Activated T-cell treated with anti-CD3 and anti-CD28 coated beads for 24 hours (primary cell): ENCODE measurements around the gene SNAPC2.
"Not testable (repeated sequence)": the region's sequence is repeated elsewhere in the genome, so short reads cannot be mapped to it uniquely, and the experiment has no call there.

Source experiments
- DNase-seq: peaks from one replicate; pipeline ENCODE4 v3.0.0-alpha.2; 2020; ENCODE audit warnings: low read depth

SNAPC2 gene

DNA sequence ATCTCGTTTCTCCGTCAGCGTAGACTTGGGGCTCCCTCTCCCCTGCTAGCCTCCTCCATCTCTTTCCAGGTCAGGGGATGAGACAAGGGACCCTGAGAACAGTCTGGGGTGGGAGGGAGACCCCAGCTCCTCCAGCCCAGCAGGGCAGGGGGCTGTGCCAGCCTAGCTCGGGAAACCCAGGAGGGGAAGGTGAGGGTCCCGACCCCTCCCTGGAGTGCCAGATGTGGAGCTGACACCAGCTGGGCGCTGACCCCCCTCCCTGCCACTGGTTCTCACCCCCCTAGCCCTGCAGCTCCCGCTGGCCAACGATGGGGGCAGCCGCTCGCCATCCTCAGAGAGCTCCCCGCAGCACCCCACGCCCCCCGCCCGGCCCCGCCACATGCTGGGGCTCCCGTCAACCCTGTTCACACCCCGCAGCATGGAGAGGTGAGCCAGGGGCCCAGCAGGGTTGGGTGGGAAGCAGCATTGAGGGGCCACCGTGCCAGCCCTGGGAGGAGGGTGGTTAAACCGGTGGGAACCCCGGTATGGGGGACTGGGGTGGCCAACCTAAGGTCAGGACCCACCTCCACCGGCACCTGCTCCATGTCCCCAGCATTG is 10.6 kb upstream of the SNAPC2 start:
- no peak for DNase-seq

GRCh38 chr19:7910321-7911161 is 9.6 kb upstream of the SNAPC2 start:
- no peak for DNase-seq

GRCh38 chr19:7911508-7912143 is 8.5 kb upstream of the SNAPC2 start:
- DNase-seq, result no peak

- no peak for DNase-seq
Observed at GRCh38 chr19:7912144-7912696, 7.9 kb upstream of the SNAPC2 start.

DNA sequence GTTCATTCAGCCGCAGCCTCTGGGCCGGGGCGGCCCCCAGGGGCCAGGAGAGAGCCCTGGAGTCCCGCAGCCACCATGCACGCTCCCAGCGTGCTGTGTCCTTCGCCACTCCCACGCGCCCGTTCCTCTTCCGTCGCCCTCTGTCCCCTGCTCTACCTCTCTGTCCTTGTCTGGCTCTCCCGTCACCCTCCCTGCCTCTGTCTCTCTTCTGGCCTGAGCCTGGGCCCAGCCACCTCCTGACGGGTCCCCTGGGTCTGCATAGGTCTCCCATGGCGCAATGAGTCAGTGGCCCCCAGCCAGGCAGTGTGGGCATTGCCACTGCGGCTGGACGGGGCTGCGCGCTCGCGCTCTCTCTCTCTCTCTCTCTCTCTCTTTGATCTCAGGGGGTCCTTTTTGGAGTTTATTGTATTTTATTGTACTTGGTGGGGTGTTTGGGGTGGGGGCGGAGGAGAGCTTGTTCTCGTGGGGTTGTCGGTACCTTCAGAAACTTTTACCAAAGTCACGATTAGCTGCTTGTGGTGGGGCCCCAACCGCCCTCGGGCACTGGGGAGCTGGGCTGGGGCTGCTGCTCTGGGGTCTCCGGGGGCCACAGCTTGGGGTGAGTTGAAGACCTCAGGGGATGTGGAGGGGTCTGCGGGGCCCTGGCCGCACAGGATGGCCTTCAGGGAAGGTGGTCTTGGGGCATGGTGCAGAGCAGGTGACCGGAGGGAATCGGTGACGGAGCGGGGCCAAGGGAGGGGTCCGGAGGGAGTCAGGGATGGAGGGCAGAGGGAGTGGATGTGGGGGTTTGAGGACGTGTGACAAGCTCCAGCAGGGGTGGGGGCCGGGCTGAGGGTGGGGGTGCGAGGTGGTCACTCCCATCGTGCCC is 7.2 kb upstream of the SNAPC2 start:
- no peak for DNase-seq

DNA sequence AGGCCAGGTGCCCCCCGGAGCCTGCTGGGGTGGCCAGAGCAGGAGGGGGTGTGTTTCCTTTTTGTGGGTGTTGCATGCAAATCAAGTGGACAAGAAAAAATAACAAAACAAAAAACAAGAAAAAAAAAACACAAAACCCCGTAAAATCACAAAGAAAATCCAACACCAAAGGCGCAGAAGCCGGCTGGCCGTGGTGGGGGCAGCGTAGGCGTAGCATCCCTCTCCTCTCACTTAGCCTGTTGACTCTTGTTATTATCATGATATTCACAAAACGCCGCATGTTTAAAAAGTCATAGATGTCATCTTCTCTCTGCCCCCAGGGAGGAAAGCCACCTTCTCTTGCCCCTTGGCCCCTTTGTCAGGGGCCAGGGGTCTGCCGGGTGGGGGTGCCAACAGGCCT is 6.5 kb upstream of the SNAPC2 start:
- no peak for DNase-seq

DNA sequence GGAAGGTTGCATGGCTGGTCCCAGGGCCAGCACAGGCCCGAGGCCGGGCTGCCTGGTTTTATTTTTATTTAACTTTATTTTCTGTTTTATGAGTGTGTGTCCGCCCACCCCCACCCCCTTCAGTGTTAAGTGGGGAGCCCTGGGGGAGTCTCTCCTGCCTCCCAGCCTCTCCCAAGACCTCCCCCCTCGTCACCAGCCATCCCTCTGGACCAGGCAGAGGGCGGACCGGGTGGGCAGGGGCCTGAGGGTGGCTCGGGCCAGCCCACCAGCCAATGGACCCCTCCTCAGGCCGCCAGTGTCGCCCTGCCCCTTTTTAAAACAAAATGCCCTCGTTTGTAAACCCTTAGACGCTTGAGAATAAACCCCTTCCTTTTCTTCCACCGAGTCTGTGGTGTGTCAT is 6.0 kb upstream of the SNAPC2 start:
- DNase-seq, result no peak

DNA sequence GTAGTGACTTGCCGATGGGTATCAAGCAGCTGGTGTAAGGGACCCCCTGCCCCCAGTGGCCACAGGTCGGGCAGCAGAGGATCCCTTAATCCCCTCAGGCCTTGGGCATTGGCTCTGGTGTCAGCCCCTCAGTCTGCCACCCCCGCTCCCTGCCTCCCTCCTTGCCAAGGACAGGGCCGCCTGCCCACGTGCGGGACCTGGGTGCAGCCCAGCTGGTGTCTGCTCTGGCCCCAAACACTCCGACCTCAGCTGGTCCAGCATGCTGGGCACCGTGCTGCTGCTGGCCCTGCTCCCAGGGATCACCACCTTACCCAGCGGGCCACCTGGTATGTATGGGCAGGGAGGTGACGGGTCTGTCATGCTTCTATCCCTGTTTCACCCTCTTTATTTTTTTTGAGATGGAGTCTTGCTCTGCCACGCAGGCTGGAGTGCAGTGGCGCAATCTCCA is 5.5 kb upstream of the SNAPC2 start, which contains the start of gene TGFBR3L:
TGFBR3L (plus strand) TSS at position 233 of the 448 bp plus-strand sequence.
- DNase-seq, result no peak

DNA sequence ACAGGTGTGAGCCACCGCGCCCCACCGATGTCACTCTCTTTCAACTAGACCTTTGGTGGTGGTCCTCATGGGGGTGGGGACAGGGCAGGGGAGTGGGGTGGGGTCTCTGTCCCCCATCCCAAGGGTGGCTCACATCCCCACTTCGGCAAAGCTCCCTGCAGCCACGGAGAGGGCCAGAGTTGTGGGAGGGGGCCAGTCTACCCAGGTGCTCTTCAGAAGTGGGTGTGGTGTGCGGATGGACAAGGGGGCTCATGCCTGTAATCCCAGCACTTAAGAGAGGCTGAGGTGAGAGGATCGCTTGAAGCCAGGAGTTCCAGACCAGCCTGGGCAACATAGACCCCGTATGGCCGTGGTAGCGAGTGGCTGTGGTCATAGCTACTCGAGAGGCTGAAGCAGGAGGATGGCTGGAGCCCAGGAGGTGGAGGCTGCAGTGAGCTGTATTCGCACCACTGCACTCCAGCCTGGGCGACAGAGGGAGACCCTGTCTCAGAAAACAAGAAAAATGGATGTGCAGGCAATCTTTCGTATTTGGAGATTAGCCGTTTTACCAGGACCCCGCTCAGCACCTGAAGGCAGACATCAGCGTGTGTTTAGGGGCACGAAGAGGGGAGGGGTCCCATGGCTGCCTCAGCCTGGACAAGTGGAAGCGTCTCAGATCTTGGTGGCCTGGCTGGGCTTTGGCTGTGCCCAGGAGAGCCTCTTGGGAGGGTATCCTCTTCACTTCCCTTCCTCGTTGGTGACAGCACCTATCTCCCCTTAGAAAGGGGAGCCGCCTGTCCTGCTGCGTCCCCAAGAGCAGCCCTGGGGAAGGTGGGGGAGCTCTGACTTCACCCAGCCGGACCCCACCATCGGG is 4.7 kb upstream of the SNAPC2 start:
- no peak for DNase-seq

DNA sequence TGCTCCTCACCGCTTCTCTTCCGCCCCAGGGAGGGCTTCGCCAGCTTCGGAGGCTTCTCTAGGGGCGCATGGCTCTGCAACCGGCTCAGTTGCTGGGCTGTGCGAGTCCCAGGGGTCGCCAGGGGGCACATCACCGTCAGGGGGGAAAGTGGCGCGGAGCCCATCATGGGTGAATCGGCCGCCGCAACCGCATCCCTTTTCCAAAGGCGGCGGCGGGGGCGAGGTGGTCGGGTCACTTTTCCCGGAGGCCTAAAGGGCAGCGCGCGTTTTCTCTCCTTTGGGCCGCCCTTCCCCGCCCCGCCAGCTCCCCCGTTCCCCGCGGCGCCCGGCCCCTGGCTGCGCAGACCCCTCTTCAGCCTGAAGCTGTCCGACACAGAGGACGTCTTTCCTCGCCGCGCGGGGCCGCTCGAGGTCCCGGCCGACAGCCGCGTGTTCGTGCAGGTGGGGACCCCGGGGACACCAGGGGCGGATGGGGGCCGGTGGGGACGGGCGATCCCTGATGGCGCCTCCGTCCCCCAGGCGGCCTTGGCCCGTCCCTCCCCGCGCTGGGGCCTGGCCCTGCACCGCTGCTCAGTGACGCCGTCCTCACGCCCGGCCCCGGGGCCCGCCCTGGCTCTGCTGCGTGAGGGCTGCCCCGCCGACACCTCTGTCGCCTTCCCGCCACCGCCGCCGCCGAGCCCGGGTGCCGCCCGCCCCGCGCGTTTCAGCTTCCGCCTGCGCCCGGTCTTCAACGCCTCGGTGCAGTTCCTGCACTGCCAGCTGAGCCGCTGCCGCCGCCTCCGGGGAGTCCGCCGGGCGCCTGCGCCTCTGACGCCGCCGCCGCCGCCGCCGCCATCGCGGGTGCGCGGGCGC is 3.8 kb upstream of the SNAPC2 start:
- peak; percentile 46 for DNase-seq

DNA sequence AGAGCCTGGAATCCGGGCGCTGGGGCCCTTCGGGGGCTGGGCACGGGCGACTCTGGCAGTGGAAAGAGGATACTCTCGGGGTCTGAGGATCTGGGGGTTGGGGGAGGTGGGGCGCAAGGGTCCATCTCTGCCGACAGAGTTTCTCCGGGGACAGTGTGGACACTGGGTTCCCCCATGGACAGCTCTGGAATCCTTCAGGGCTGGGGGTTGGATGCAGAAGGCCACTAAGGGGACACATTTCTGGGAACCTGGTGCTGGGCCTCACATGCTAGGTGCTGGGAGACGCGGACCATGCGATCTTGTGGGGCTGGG is 3.2 kb upstream of the SNAPC2 start:
- DNase-seq, result no peak

- DNase-seq, result peak; percentile 45
Observed at GRCh38 chr19:7917267-7918061, 2.7 kb upstream of the SNAPC2 start.

DNA sequence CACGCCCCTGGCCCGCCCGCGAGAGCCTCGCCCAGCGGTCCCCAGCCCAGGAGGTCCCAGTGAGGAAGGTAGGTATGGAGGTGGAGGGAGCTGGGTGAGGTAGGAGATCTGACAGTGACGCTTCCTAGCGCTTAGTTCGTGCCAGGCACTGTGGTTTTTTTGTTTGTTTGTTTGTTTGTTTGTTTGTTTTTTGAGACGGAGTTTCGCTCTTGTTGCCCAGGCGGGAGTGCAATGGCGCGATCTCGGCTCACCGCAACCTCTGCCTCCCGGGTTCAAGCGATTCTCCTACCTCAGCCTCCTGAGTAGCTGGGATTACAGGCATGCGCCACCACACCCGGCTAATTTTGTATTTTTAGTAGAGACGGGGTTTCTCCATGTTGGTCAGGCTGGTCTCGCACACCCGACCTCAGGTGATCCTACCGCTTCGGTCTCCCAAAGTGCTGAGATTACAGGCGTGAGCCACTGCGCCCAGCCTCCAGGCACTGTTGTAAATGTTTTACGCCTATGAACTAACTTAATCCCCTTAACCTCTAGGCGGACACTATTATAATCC is 2.0 kb upstream of the SNAPC2 start:
- not testable (repeated sequence) for DNase-seq

DNA sequence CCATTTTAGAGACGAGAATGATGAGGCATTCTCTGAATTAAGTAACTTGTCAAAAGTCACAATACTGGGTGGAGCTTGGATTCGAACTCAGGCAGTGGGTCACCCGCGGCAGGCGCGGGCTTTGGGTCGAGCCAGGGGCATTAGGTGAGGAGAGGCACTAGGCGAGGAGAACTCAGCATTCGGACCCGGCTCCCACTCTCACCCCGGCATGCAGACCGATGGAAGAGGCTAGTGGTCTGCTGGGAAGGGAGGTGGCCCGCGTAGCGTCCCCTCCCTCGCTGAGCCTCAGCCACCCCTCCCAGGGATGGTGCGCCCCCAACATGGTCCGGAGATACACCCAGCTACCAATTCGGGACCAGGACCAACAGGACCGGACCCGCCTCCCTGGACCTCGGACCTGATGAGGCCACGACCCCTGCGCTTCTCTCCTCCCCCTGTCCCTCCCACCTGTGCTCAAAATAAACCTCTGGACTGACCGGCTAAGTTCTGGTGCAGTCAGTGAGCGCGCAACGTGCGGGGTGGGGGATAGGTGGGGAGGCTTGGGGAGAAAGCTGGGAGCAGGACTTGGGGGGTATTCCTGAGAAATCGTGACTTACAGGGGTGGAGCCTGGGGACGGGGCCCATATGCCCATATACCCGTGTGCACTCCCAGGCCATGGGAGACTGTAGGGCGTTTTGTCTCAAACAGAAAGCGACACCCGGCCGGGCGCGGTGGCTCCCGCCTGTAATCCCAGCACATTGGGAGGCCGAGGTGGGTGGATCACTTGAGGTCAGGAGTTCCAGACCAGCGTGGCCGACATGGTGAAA is 1.3 kb upstream of the SNAPC2 start:
- no peak for DNase-seq

DNA sequence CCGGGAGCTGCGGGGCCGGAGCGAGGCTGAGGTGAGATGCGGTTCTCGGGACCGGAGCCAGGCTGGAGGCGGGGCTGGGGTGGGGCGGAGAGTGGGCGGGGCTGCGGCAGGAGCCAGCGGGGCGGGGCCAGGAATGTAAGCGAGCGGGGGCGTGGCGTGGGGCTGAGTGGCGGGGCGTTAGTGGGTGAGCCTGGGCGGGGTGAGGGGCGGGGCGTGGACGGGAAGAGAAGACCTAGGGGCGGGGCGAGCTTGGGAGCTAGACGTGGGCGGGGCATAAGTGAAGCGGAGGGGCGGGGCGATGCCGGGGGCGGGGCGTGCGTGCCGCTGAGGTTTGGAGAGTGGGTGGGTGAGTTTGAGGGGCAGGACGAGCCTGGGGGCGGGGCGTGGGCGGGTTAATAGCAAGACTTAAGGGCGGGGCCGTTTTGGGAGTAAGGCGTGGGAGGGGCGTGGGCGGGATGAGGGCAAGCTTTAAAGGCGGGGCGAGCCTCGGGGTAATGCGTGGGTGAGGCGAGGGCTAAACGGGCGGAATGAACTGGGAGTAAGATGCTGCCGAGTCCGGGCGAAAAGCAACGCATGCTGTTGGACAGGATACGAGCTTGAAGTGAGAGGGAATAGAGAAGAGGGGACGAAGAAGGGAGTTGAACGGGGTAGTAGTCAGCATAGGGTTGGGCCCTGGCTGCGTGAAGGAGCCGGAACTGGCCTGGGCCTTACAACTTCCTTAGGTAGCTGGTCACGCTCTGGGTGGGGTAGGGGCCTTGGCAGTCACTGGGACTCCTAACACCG is 572 bp downstream of the SNAPC2 start:
- DNase-seq, result peak; percentile 97

DNA sequence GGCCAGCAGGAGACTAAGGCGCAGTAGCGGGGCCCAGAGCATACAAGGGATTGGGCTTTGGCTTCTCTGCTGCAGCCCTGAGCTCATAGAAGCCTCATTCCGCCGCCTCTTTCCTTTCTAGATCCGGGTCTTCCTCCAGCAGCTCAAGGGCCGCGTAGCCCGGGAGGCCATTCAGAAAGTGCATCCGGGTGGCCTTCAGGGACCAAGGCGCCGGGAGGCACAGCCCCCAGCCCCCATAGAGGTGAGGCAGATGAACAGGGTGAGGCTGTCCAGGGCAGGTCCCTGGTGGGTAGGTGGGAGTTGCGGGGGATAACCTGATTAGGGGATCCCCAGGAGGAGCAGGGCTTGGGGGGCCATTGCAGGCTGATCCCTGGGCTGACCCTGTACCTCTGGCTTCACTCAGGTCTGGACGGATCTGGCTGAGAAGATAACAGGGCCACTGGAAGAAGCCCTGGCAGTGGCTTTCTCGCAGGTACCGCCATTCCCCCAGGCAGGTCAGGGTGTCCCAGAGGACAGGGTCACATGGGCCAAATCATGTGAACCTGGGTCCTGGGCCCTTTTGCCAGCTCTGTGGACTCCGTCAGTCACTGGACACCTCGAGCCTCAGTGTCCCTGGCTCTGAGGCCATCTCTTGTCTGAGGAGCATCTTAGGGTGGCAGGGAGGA is 1.3 kb downstream of the SNAPC2 start:
- DNase-seq, result no peak
